ENCODE data around the gene RTCA.
"Not testable (repeated sequence)": the region's sequence is repeated elsewhere in the genome, so short reads cannot be mapped to it uniquely, and the experiment has no call there.

Gene RTCA

GRCh38 chr1:100265931-100266740 is at the start of gene RTCA:
RTCA (plus strand) TSS chr1:100266216; CDS start chr1:100266376, 160 bp downstream.
- DNase-seq (ENCODE audit: low read depth in 1 of 2, low spot score in 1 of 2): peak; percentile 87 to 92

DNA sequence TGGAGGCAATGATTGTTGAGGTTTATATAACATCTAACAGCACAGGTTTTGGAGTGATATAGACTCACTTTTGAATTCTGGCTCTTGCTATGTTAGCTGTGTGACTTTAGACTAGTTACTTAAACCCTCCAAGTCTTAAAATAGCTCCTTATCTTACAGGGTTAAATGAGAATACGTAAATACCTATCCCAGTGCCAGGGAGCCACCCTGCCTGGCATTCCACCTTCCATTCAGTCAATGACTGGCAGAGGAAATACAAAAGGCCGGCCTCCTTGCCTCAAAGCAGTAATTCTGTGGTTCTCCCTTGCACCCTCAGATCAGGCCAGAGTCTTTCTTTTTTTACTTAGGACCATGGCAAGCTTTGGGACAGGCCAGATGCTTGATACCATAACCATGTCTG is 48.2 kb upstream of the RTCA start:
- DNase-seq (ENCODE audit: low read depth in 1 of 2, low spot score in 1 of 2): no peak

- DNase-seq (ENCODE audit: low read depth in 1 of 2, low spot score in 1 of 2): no peak
Observed at GRCh38 chr1:100219457-100219856, 46.6 kb upstream of the RTCA start.

- DNase-seq (ENCODE audit: low read depth in 1 of 2, low spot score in 1 of 2): no peak
Observed at GRCh38 chr1:100219883-100220282, 46.1 kb upstream of the RTCA start.

GRCh38 chr1:100222428-100222827 is 43.6 kb upstream of the RTCA start:
- DNase-seq (ENCODE audit: low read depth in 1 of 2, low spot score in 1 of 2): no peak

DNA sequence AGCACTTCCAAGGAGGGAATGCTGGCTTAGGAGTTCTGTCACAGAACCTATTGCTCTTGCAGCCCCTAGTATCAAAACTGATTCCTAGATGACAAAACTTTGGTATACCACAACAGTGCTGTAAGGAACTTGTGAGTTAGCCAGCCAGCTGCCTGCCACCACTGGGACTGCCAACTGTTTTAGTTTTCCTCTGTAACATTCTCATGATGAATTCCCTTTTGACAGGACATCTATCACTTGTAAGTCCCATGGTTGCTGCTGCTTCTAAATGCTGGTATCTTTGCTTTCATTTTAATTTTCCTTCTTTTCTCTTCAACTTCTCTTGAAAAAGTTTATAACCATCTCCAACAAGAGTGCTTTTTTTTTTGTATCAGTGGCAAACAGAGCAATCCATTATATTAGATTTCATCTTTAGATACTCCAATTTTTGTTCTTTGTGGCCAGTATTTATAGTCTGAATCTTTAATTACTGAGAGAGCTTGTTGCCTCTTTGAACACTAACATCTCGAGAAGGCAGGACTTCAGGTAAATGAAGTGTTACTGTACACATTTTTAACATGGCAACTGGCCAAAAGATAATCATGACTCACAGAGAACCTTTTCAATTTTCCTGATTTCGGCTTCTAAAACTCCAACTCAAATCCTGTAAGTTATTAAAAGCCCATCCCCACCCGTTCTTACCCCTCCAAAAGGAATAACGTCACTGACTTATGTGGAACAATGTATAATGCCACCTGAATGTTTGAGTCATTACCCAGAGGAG is 36.2 kb upstream of the RTCA start:
- DNase-seq (ENCODE audit: low read depth in 1 of 2, low spot score in 1 of 2): no peak

GRCh38 chr1:100230765-100231164 is 35.3 kb upstream of the RTCA start:
- DNase-seq (ENCODE audit: low read depth in 1 of 2, low spot score in 1 of 2): no peak

GRCh38 chr1:100231721-100232120 is 34.3 kb upstream of the RTCA start:
- no peak for DNase-seq (ENCODE audit: low read depth in 1 of 2, low spot score in 1 of 2)

DNA sequence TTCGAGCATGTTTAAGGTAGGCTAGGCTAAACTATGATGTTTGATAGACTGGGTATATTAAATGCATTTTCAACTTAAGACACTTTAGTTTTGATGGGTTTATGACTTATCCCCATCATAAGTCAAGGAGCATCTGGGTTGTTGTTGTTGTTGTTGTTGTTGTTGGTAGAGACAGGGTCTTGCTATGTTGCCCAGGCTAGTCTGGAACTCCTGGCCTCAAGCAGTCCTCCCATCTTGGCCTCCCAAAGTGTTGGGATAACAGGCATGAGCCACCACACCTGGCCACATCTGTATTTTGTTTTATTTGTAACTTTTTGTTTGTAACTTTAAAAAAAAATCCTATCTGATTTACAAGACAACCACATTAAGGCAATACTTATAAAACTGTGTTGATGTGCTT is 33.9 kb upstream of the RTCA start:
- no peak for DNase-seq (ENCODE audit: low read depth in 1 of 2, low spot score in 1 of 2)

- not testable (repeated sequence) for DNase-seq (ENCODE audit: low read depth in 1 of 2, low spot score in 1 of 2)
Observed at GRCh38 chr1:100233566-100233965, 32.5 kb upstream of the RTCA start.

DNA sequence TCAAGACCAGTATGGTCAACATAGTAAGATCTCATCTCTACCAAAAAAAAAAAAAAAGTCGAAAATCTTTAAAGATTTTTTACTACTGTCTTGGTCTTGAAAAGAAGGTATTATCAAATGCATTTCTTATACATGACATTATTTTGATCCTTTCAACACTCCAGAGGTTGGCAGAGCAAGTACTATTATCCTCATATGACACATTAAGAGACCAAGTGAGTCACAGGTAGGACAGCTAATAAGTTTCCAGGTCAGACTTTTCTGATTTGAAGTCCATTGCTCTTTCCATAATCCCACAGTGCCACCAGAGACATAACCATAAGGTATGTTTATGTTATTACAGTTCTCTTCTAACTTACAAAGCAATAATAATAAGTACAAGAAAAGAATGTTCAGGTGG is 31.6 kb upstream of the RTCA start:
- DNase-seq (ENCODE audit: low read depth in 1 of 2, low spot score in 1 of 2): no peak

DNA sequence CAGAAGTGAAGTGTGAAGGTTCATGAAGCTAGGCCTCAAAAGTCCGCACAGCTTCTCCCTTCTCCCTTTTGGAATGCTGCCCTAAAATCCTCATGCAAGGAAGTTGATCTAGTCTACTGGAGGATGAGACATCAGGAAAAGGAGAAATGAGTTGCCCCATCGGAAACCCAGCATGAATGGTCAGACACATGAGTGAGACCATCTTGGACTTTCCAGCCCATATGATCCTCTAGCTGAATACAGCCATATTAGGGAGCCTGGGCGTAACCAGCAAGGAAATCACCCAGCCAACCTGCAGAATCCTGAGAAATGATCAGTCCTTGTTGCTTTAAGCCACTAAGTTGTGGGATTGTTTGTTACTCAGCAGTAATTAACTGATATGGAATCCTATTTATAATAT is 28.9 kb upstream of the RTCA start:
- no peak for DNase-seq (ENCODE audit: low read depth in 1 of 2, low spot score in 1 of 2)

- no peak for DNase-seq (ENCODE audit: low read depth in 1 of 2, low spot score in 1 of 2)
Observed at GRCh38 chr1:100239961-100240360, 26.1 kb upstream of the RTCA start.

- DNase-seq (ENCODE audit: low read depth in 1 of 2, low spot score in 1 of 2): no peak
Observed at GRCh38 chr1:100240631-100241030, 25.4 kb upstream of the RTCA start.

DNA sequence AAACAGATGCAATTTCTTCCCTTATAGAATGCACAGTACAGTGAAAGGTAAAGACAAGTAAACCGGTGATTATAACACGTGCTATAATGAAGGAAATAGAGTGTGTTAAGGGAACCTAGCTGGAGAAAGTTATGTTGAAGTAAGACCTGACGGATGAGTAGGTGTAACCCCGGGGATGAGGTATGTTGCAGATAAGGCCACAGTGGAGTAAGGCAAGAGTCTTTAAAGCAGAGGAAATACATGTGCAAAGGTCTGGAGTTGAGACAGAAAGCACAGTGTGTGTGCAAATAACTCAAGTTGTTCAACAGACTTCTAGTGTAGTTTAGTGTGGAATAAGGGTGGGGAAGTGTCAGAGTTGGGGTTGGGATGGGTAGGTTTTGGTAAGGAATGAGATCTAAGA is 19.3 kb upstream of the RTCA start:
- no peak for DNase-seq (ENCODE audit: low read depth in 1 of 2, low spot score in 1 of 2)

- no peak for DNase-seq (ENCODE audit: low read depth in 1 of 2, low spot score in 1 of 2)
Observed at GRCh38 chr1:100249155-100249536, 16.9 kb upstream of the RTCA start.

DNA sequence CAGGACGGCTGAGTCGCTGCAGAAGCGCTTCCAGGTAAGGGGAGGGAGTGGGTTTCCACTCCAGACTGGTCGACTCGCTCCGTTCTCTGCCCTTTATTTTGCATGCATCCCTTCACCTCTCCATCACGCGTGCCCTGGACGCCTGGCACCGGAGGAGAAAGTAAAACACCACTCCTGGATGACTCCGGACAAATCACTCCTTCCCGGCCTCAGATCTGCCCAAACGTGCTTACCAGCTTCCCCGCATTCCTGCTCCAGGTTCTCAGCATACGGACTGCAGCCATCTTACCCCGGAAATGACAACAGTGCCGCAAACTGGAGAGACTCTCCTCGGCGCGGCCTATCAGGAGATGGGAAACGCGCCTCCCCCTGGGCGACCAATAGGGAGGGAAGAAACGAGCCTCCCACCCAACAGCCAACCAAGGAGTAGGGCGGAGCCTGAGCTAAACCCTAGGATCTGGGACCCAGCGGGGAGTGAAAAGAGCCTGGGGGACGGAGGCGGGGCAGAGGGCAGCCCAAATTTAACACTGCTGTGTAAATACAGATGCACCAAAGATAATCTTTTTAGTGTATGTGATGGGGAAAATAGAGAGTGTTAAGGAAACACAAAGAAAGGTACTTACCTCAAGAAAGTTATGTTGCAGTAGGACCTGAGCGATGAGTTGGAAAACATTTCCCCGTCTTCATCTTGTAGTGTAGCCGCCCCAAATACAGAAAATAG is 16.3 kb upstream of the RTCA start, which contains the start of gene DBT:
TSS of gene DBT (minus strand) at position 298 of the 721 bp plus-strand sequence. CDS start at position 284, 14 bp downstream.
- peak; percentile 75 to 78 for DNase-seq (ENCODE audit: low read depth in 1 of 2, low spot score in 1 of 2)

- no peak for DNase-seq (ENCODE audit: low read depth in 1 of 2, low spot score in 1 of 2)
Observed at GRCh38 chr1:100250264-100250663, 15.8 kb upstream of the RTCA start.

DNA sequence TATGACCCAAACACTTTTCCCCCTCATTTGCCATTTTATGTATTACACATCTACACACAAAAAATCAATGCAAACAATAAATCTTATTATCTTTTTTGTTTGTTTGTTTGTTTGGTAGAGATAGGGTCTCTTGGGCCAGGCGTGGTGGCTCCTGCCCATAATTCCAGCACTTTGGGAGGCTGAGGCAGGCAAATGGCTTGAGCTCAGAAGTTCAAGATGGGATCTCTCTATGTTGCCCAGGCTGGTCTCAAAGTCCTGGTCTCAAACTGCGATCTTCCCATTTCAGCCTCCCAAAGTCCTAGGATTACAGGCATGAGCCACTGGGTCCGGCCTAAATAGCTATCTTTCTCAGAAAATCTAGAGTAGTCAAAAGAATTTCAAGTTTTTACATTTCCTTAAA is 15.2 kb upstream of the RTCA start:
- DNase-seq (ENCODE audit: low read depth in 1 of 2, low spot score in 1 of 2): no peak

DNA sequence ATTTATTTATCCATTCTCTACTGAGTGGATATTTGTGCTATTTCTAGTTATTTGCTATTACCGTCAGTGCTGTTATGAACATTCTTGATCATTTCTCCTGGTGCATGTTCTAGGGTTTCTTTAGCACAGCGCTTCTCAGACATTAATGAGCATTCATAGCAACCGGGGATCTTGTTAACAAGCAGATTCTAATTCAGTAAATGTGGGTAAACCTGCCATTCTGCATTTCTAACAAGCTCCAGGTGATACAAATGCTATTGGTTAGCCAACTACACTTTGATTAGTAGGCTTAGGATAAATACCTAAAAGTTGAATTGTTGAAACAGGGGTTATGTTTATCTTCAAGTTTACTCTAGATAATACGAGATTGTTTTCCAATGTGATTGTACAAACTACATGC is 13.1 kb upstream of the RTCA start:
- no peak for DNase-seq (ENCODE audit: low read depth in 1 of 2, low spot score in 1 of 2)

GRCh38 chr1:100253552-100253951 is 12.5 kb upstream of the RTCA start:
- DNase-seq (ENCODE audit: low read depth in 1 of 2, low spot score in 1 of 2): no peak

- not testable (repeated sequence) for DNase-seq (ENCODE audit: low read depth in 1 of 2, low spot score in 1 of 2)
Observed at GRCh38 chr1:100256273-100256672, 9.7 kb upstream of the RTCA start.

All from stimulated activated CD4-positive, alpha-beta T cell treated with anti-CD3 and anti-CD28 coated beads, Interleukin-15, amount 100 ng/mL, for 1 hour (primary cell).